K562 (cell line): Measurements from ENCODE around the gene POLN. TPM values are rescaled to one million over a fixed set of nuclear protein-coding genes. Genes with fewer than 3 reads are reported as not detected.

Experiments
- ATAC-seq: fragments of 200-7000 bp; cut with Tn5 transposase; 3 replicates; pipeline ENCODE4 v1.9.1; 2020; ENCODE audit warnings: moderate library complexity
- BruUV-seq: library from RNA; stranded (reverse); fragments of 400-500 nt; replicated peaks from 2 replicates; lab custom pipeline; 2021; lab: Mats Ljungman, UMichigan
- CTCF ChIA-PET: fragments of 300-600 bp; formaldehyde crosslinking; extraction: SDS; loops from one replicate; lab custom pipeline; 2021; ENCODE audit warnings: low intra/inter-chr PET ratio; lab: Yijun Ruan, JAX
- POLR2A ChIA-PET: fragments of 300-600, 350-650 bp; sonication (Branson Sonifier 250); formaldehyde crosslinking; extraction: SDS; loops from one replicate; lab custom pipeline; 2021; ENCODE audit warnings: antibody characterized with exemption, inconsistent platforms; lab: Yijun Ruan, JAX
- DNase-seq, 4 experiments: peaks; one replicate each; pipeline versions ENCODE4 v3.0.0 to v3.0.0-alpha.2; 2011 to 2018; ENCODE audit warnings: low spot score in 3 of 4, mixed read lengths in 3 of 4; ENCODE audit errors: extremely low read depth in 1 of 4
- FAIRE-seq: peaks from 2 replicates; lab custom pipeline; 2011; peaks lifted over from hg19 to GRCh38; lab: Jason Lieb, UNC
- H2AFZ ChIP-seq: 2 replicates; pipeline ENCODE4 v1.6.0; 2011; ENCODE audit warnings: low read depth, low read length, control low read depth, inconsistent platforms
- H3K27ac ChIP-seq: fragments of 200-600 bp; 3 replicates; pipeline ENCODE4 v1.8.0; 2011; ENCODE audit warnings: low read depth, mild to moderate bottlenecking, control low read depth, inconsistent platforms, low read length, moderate library complexity, mixed read lengths; ENCODE audit errors: extremely low read depth
- H3K27me3 ChIP-seq, 2 experiments: fragments of 300-600 bp in 1 of 2; 2 replicates in 1 of 2; 3 replicates in 1 of 2; pipeline versions ENCODE4 v1.6.0 to v1.8.0; 2011; ENCODE audit warnings: inconsistent platforms in 2 of 2, low read length in 2 of 2, mild to moderate bottlenecking in 1 of 2, mixed read lengths in 1 of 2, moderate library complexity in 1 of 2; ENCODE audit not compliant: control insufficient read depth in 2 of 2, insufficient read depth in 2 of 2
- H3K36me3 ChIP-seq: fragments of 300-600 bp; 3 replicates; pipeline ENCODE4 v1.8.0; 2011; ENCODE audit warnings: mild to moderate bottlenecking, low read length, inconsistent platforms; ENCODE audit not compliant: control insufficient read depth, insufficient read depth
- H3K4me1 ChIP-seq, 2 experiments: fragments of 200-600 bp in 1 of 2; replicated peaks in 1 of 2; 2 replicates in 1 of 2; 3 replicates in 1 of 2; pipeline versions ENCODE4 v1.5.1 to v1.8.0; 2011; ENCODE audit warnings: inconsistent platforms in 2 of 2, low read length in 2 of 2, mild to moderate bottlenecking in 1 of 2, mixed read lengths in 1 of 2, moderate library complexity in 1 of 2; ENCODE audit not compliant: control insufficient read depth in 2 of 2, insufficient read depth in 2 of 2
- H3K4me2 ChIP-seq: 2 replicates; pipeline ENCODE4 v1.6.1; 2011; ENCODE audit warnings: low read length, control low read depth, inconsistent platforms, mixed read lengths; ENCODE audit not compliant: insufficient read depth
- H3K4me3 ChIP-seq: fragments of 200-600 bp; sonication (generic), shearing (Covaris generic); 2 replicates; pipeline ENCODE4 v1.5.1; 2016; ENCODE audit warnings: control low read depth, inconsistent platforms
- H3K79me2 ChIP-seq: fragments of 200-600 bp; 3 replicates; pipeline ENCODE4 v1.8.0; 2011; ENCODE audit warnings: low read length, inconsistent platforms; ENCODE audit not compliant: control insufficient read depth, insufficient read depth
- H3K9ac ChIP-seq, 2 experiments: 2 replicates each; pipeline versions ENCODE4 v1.6.0 to v1.6.1; 2011; ENCODE audit warnings: low read depth in 2 of 2, low read length in 2 of 2, control low read depth in 1 of 2, inconsistent platforms in 1 of 2, mild to moderate bottlenecking in 1 of 2, mixed read lengths in 1 of 2; ENCODE audit not compliant: insufficient read depth in 1 of 2
- H3K9me1 ChIP-seq: one replicate; pipeline ENCODE4 v1.6.0; 2011; ENCODE audit warnings: inconsistent platforms, mild to moderate bottlenecking, low read length, moderate library complexity; ENCODE audit not compliant: control insufficient read depth, insufficient read depth
- H3K9me3 ChIP-seq: replicated peaks from 2 replicates; pipeline ENCODE4 v1.5.1; 2011; ENCODE audit warnings: low read depth, low read length, inconsistent platforms; ENCODE audit not compliant: control insufficient read depth, insufficient read depth
- H4K20me1 ChIP-seq: replicated peaks from 2 replicates; pipeline ENCODE4 v1.6.1; 2011; ENCODE audit warnings: low read length, inconsistent platforms, mixed read lengths; ENCODE audit not compliant: control insufficient read depth, insufficient read depth
- L3MBTL2 ChIP-seq: fragments of 450-650 bp; IDR thresholded peaks from 2 replicates; pipeline ENCODE4 v1.6.1; 2016; ENCODE audit warnings: mild to moderate bottlenecking, moderate library complexity
- MGA ChIP-seq: fragments of 450-650 bp; IDR thresholded peaks from 2 replicates; pipeline ENCODE4 v1.6.1; 2016; ENCODE audit warnings: mild to moderate bottlenecking, moderate library complexity
- SPI1 ChIP-seq: IDR thresholded peaks from 2 replicates; pipeline ENCODE4 v1.6.1; 2011; ENCODE audit warnings: low read depth, low read length, control low read depth, borderline replicate concordance
- ZNF224 ChIP-seq: sonication (generic); formaldehyde crosslinking; IDR thresholded peaks from 2 replicates; pipeline ENCODE4 v1.8.0; 2022; ENCODE audit warnings: mild to moderate bottlenecking, missing genetic modification reagents
- ZNF668 ChIP-seq: fragments of 250-450 bp; sonication (Bioruptor Pico); IDR thresholded peaks from 2 replicates; pipeline ENCODE4 v1.8.0; 2022; ENCODE audit warnings: mild to moderate bottlenecking, inconsistent platforms
- WGBS: fragments of 100-300 bp; shearing (Covaris generic); methylation state at CpG from one replicate; pipeline ENCODE4 v1.1.6; 2016; ENCODE audit warnings: low coverage, mixed read lengths; ENCODE audit not compliant: insufficient coverage; ENCODE audit errors: missing lambda C conversion rate; 5-methylcytosine and 5-hydroxymethylcytosine counted together
- in situ Hi-C: fragments of 300-500 bp; cut with MboI; formaldehyde crosslinking; loops from 4 replicates; pipeline ENCODE4 v1.15.0; 2018; ENCODE audit warnings: inconsistent platforms, mixed read lengths
- intact Hi-C: fragments of 100-400 bp; cut with micrococcal nuclease; formaldehyde crosslinking; loops from 2 replicates; pipeline ENCODE4 v1.14.2; 2022
- polyA plus RNA-seq, 8 experiments: library from polyadenylated mRNA; depleted of rRNA in 4 of 8; stranded (reverse) in 5 of 8; unstranded in 3 of 8; fragments of >200 nt; fragmentation: Nextera tagmentation in 2 of 8; fragmentation: Illumina TruSeq in 1 of 8; extraction: Ambion mirVana in 2 of 8; extraction: Trizol in 1 of 8; gene quantifications; 2 replicates each; pipeline versions ENCODE4 v1.2.1 to v1.2.3, GENCODE V29; 2011 to 2014; ENCODE audit warnings: inconsistent platforms in 1 of 8, missing spikeins in 1 of 8
- total RNA-seq, 7 experiments: library from RNA; depleted of rRNA in 6 of 7; stranded (reverse); fragments of >200 nt in 6 of 7; fragmentation: Illumina TruSeq in 2 of 7; extraction: Trizol in 2 of 7; gene quantifications; 2 replicates each; pipeline versions ENCODE4 v1.2.1 to v1.2.3, GENCODE V29; 2011 to 2021; ENCODE audit warnings: low replicate concordance in 1 of 7

The POLN gene
- total and polyA plus RNA-seq, 9 of the 15 experiments (the other 6 are each of a cell fraction or from before 2014, with no cell fraction given) = 0.08 to 0.91 (median 0.32) TPM

- BruUV-seq = no TSS peak
- DNase-seq (no peak), FAIRE-seq (peak; percentile 11), ATAC-seq (no peak)
- ChIA-PET CTCF (no interaction called here), POLR2A (interaction anchor here (0.7 to 1.0 kb wide), 2 partner anchors 9 to 16 kb away, joined by 3 to 4 read pairs; no protein-coding TSS in a partner anchor)
- Histone ChIP-seq H3K79me2 (no peaks in the 10 kb centered on the region), H3K36me3 (no peaks in the 10 kb centered on the region), H3K27ac (no peak overlapping the region), H3K4me1 (peaks cover 0 to 16% of the 10 kb centered on the region in 2 experiments; a peak in 2 of 5 replicates), H2AFZ (no peak overlapping the region), H3K4me3 (no peak overlapping the region), H4K20me1 (no peaks in the 10 kb centered on the region), H3K27me3 (no peaks in the 10 kb centered on the region), H3K9me3 (peaks cover 5% of the 10 kb centered on the region; the same call in 1 of the 2 replicates), H3K4me2 (no peak overlapping the region), H3K9me1 (no peaks in the 10 kb centered on the region), H3K9ac (no peak overlapping the region)
- in situ Hi-C loops = no loop called here
- WGBS = 53% methylated on average over 2 of the region's 2 CpGs
- intact Hi-C loops = loop anchor here (10.0 kb wide), 1 partner anchor 266 kb away; no protein-coding TSS in a partner anchor
- TF ChIP-seq ZNF224 (CRISPR knock-in tag) = no peak
- TF ChIP-seq ZNF668 (CRISPR knock-in tag) = no peak
- peak; percentile 36; the same call in 1 of the 2 replicates for TF ChIP-seq MGA
- peak; percentile 42; the same call in 1 of the 2 replicates for TF ChIP-seq L3MBTL2
- peak; percentile 33; the same call in 1 of the 2 replicates for TF ChIP-seq SPI1
Observed at GRCh38 chr4:2180410-2180809, 61.5 kb downstream of the POLN start.
